DMS 273 treated with DMSO at 0.1 percent for 48 hours (cell line): ENCODE measurements around the gene PGA5.
"Not testable (repeated sequence)": the region's sequence is repeated elsewhere in the genome, so short reads cannot be mapped to it uniquely, and the experiment has no call there.

Experiments
- DNase-seq: peaks from one replicate; lab custom pipeline; 2025; lab: John Stamatoyannopoulos, UW

Gene PGA5

DNA sequence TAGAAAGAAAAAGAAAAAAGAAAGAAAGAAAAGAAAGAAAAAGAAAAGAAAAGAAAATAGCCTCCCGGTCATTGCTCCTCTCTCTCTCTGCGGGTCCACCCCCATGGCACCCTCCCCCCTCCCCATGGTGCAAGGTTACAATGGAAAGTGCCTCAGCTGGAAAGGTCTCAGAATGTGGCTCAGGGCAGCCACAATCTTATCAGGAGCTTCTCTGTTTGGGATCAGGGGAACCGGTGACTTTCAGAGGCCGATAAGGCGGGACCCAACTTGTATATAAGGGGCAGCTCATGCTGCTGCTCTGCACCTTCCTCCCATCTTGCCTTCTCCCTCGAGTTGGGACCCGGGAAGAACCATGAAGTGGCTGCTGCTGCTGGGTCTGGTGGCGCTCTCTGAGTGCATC is at the start of gene PGA5:
TSS of gene PGA5 (plus strand) at position 301 of the 400 bp plus-strand sequence. CDS start at position 353, 52 bp downstream.
- DNase-seq = not testable (repeated sequence)

DNA sequence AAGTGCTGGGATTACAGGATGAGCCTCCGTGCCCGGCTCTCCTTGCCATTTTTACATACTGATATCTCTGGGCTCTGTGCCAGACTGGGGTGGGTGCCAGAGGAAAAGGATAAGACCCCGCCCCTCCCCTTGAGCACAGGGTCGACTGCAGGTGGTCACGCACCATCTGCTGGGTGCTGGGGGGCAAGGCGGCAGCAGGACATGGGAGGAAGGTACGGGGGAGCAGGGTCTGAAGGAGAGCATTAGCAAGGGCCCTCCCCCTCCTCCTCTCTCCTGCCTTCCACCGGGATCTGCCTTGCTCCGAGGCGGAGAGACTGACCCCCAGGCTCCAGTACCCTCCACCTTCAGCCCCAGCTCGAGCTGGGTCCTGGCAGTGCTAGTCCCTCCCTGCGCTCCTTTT is 47.4 kb upstream of the PGA5 start:
- peak; percentile 20 for DNase-seq

DNA sequence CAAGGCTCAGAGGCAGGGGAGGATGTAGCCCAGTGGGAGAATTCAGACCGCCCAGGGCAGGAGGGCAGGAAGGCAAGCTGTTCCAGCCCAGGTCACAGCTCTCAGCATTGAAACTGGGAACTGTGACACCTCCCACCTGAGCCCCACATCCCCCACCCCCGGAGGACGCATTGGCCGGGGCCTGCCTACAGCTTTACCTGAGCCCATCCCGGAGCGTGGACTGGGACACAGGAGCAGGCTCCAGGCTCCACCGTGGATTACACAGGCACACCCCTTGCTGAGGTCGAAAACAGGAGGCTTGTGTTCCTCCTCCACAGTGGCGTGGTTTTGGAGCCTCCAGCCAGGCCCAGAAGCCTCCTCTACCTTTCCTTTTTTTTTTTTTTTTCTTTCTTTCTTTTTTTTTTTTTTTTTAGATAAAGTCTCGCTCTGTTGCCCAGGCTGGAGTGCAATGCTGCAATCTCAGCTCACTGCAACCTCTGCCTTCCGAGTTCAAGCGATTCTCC is 46.8 kb upstream of the PGA5 start:
- no peak for DNase-seq

DNA sequence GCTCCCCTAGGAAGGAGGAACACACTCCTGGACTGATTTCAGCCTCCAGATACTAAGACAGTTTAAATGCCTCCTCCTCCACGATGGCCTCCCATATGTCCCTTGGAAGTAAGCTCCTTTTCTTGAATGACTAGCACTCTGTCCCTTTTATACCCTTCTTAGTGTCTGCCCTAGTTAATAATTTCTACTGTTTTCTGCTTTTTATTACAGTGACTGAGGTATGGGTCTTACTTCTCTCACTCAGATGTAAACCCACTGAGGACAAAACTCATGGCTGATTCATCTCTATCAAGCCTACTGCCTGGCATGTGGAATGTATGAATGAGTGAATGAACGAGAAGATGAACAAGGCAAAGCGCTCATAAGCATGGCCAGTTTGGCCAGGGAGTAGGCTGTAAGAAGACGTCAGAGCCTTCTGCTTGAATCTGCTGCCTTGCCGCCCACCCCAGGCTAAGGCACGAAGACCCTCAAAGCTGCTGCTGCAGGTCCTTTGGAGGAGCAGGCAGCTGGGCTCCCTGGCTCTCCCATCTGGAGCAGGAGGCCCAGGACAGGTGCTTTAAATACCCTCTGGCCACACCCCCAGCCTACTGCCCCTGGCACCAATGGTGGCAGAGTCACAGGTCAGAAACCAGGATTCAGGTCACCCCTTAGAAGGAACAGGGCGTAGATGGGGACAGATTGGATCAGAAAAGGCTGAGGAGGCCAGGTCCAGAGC is 45.8 kb upstream of the PGA5 start:
- no peak for DNase-seq

DNA sequence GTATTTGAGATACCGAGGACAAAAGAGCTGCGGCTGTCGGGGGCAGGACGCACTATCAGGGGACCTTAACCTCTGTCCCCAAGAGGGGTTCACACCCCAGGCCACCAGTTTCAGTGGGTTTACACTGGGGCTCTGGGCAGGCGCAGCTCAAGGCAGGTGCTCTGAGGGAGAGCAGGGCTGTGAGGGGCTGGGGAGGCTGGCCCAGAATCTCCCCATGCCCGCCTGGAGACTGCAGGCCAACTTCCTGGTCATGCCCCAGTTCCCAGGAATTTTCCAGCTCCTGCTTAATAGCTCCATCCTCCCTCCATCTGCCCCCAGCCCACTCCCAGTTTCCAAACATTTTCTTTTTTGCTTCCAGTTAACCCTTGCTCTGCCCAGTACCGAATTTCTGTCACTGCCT is 45.3 kb upstream of the PGA5 start:
- no peak for DNase-seq

DNA sequence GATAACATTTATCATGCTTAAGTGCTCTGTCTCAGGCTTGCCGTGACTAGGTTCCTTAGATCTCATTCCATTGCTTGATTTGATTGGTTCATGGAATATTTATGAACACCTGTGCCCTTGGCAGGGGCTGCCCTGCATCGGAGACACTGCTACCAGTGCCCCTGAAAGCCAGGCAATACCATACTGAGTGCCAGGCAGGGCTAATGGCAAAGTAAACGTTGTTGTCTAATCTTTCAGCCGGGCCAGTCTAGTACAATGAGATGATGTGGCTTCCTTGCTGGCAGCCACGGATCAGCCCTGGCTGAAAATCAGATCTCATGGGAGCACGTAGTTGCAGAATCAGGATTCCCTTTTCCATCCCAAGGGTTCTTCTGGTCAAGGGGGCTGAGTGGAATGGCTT is 42.6 kb upstream of the PGA5 start:
- DNase-seq = no peak

DNA sequence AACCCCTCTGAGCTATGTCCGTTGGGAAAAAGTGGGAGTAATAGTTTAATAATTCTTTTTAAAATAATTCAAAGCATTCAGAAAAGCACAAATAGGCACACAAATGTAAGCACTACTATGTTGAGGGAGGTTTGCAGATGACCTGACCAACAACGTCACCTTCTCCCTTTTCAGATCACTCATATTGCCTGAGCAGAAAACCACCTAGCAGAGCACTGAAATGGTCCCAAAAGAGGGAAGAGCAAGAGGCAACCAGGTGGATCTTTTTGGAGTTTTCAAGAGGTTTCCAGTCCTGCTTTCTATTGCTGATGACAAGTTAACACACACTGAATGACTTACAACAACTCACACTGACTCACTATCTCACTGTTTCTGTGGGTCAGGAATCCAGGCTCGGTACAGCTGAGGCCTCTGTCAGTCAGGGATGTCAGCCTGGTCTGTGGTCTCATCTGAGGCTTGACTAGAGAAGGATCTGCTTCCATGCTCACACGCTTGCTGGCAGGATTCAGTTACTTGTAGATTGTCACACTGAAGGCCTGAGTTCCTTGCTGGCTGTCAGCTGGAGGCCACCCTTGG is 41.9 kb upstream of the PGA5 start:
- no peak for DNase-seq

DNA sequence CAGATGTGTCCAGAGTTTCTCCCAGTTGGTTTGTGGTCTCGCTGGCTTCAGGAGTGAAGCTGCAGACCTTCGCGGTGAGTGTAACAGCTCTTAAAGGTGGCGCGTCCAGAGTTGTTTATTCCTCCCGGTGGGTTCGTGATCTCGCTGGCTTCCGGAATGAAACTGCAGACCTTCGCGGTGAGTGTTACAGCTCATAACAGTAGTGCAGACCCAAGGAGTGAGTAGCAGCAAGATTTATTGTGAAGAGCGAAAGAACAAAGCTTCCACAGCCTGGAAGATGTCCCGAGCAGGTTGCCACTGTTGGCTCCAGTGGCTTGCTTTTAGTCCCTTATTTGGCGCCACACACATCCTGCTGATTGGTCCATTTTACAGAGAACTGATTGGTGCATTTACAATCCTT is 39.5 kb upstream of the PGA5 start:
- no peak for DNase-seq

DNA sequence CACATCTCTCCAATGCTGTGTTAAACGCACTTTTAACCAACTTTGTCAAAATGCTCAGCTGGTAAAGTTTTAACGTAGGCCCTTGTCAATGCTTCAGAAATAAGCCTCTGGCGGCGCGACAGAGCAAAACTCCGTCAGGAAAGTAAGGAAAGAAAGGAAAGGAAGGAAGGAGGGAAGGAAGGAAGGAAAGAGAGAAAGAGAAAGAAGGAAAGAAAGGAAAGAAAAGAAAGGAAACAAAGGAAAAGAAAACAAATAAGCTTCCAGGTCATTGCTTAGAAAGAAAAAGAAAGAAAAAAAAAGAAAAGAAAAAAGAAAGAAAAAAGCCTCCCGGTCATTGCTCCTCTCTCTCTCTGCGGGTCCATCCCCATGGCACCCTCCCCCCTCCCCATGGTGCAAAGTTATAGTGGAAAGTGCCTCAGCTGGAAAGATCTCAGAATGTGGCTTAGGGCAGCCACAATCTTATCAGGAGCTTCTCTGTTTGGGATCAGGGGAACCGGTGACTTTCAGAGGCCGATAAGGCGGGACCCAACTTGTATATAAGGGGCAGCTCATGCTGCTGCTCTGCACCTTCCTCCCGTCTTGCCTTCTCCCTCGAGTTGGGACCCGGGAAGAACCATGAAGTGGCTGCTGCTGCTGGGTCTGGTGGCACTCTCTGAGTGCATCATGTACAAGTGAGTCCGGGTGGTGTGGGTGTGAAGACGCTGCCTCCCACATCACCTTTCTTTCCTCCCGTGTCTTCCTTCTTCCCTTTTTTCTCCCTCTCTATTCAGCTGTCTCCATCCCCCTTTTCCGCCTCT is 37.8 kb upstream of the PGA5 start, which contains the start of gene PGA3:
TSS of gene PGA3 (plus strand) at position 566 of the 797 bp plus-strand sequence. CDS start at position 616, 50 bp downstream.
- DNase-seq = not testable (repeated sequence)

DNA sequence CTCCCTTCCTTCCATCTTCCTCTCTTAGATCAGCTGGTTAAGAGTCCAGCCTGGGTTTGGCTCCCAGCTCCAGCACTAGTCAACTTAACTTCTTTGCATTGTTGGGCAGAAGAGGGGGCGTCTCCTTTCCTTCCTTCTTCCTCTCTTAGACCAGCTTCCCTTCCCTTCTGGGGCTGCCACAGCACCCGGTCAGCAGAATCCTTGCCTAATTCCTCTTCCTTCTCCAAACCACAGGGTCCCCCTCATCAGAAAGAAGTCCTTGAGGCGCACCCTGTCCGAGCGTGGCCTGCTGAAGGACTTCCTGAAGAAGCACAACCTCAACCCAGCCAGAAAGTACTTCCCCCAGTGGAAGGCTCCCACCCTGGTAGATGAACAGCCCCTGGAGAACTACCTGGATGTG is 37.1 kb upstream of the PGA5 start:
- not testable (repeated sequence) for DNase-seq

DNA sequence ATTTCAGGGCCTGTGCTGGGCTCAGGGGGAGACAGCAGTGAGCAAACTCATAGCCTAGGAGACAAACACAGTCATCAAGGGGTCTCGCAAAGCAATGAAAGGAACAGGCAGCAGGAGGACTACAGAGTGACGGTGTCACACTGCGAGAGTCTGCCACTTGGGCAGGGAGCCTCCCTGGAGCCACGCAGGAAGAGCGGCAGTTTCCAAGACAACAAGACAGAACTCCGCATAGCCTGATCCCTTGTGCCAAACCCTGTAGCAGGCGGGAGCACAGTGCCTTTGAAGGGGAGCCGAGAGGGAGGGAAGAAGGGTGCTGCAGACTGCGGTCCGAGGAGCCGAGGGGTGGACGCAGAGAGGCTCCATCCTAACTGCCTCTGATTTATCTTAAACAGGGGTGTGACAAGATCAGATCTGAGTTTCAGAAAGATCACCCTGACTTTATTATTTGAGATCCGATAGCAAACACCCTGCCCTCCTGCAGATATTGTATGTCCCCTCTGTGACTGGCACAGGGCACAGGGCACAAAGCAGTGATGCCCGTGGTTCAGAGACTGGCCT is 36.4 kb upstream of the PGA5 start:
- DNase-seq = not testable (repeated sequence)

DNA sequence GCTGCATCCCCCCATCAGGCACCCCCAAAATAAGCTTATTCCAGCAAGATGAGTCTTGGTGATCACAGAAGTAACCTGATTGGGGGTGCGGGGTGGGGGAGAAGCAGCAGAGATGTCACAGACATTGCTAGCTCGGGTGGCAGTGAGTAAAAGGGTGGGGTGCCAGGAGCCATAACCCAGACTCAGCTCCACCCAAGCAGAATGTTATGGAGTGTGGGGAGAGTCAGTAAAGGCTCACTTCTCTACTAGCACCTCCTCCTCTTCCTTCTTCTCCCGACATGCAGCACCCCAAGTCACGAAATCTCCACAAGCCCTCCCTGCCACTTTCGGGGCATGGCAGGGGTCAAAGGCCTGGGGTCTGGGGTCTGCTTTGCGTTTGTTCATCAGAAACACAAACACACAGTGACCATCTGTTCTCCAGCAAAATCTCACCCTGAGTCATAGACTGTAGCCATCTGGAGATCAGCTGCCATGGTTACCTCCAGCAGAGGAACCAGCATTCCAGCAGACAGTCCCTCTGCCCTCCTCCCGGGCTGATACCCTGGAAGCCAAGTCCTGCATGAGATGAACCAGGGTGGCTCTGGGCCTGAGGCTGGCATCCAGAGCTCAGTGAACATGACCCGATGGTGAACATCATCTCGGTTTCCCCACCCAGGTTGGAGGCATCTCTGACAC is 33.2 kb upstream of the PGA5 start:
- not testable (repeated sequence) for DNase-seq

DNA sequence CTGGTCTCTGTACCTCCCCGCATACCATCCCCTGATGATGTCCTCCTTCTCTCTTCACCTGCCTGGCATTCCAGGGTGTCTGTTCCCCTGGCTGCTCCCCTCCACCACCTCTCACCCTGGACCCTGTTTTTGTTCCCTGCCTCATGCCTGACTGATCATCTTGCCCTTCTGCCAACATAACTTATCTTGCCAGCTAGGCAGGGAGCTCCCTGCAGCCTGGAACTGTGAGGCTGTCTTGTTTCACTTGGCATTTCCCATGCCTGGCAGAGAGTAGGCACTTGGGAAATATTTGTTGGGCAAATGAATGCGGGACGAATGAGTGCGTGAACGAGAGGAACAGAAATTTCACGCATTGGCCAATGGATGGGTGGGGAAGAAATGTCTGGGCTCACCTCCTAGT is 30.3 kb upstream of the PGA5 start:
- DNase-seq = not testable (repeated sequence)

DNA sequence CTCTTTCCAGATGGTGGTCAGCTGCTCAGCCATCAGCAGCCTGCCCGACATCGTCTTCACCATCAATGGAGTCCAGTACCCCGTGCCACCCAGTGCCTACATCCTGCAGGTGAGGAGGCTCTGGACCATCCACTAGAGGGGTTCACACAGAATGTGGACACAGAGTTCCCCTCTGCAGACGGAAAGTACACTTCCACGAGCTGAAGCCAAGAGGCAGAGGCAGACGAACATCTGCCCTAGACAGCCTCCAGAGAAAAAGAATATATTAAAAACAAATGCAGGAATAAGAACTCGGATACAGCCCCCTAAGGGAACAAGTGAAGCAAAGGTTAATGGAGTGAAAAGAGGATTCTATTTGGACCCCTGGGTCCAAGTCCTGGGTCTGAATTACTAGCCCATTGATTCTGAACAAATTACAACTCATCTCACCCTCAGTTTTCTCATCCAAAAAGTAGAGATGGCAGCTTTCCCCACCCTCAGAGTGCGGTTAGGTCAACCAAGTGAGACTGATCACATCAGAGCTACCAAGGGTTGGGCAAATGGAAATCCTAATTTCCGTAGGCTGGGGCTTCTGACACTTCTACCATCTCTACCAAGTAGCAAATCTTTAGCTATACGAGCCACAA is 29.5 kb upstream of the PGA5 start:
- DNase-seq = not testable (repeated sequence)

DNA sequence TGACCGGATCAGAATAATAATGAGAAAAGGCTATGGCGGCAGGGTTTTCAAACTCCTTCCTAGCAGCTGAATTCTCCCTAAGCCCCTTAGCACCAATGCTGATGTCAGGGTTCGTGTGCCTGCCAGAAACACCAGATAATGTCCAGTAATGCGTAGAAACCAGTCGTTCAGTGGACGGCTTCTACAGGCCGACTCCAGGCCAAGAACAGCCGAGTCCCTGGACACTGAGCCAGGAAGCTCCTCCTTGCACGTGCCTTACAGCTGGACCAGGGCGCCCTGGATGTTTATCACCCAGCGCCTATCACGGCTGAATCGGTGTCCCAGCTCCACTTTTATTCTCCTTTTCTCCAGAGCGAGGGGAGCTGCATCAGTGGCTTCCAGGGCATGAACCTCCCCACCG is 28.8 kb upstream of the PGA5 start:
- DNase-seq = not testable (repeated sequence)

DNA sequence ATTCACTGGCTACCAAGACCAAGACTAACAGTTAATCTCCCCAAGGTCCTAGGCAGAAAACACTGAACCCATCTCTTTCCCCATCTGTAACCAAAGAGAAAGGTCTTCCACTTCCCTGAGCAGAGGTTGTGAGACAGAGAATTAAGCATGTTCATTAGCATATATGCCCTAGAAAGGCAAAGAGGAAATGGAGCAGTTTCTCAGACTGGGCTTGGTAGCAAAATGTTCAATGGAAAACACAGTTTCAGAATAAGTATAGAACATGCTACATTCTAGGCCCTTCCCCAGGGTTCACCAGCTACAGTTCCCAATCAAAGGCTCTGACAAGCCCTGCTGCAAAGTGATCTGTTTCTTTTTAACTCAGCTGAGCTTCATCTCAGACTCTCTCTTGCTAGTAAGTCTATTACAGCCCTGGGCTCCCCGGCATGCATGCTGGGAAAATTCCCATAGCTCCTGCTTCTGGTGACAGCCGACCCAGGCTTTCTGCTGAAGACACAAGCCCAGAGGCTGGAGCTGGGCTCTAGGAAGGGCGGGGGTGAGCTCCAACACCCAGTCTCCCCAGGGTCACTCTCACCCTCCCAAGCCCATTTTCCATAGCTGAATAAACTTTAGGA is 27.2 kb upstream of the PGA5 start:
- not testable (repeated sequence) for DNase-seq

DNA sequence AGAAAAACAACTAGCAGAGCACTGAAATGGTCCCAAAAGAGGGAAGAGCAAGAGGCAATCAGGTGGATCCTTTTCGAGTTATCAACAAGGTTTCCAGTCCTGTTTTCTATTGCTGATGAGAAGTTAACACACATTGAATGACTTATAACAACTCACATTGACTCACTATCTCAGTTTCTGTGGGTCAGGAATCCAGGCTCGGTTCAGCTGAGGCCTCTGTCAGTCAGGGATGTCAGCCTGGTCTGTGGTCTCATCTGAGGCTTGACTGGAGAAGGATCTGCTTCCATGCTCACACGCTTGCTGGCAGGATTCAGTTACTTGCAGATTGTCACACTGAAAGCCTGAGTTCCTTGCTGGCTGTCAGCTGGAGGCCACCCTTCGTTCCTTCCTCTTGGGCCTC is 22.7 kb upstream of the PGA5 start:
- not testable (repeated sequence) for DNase-seq

DNA sequence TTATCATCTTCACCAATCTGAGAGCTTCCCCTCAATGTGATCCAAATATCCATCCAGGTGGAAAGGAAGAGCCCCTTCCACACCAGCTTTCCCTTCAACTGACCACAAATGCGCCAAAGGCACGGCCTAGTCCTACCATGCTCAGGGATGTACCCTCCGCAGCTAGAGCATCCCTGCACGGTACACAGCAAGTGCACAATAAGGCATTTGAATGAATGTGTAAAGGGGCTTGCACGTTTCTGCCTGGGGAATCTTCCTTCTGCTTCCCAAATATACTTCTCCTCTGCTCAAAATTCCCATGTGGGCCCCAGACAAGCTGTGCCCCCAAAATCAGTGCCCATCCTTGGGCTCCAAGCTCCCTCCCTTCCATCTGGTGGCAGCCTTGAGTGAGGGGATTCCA is 22.0 kb upstream of the PGA5 start:
- not testable (repeated sequence) for DNase-seq

DNA sequence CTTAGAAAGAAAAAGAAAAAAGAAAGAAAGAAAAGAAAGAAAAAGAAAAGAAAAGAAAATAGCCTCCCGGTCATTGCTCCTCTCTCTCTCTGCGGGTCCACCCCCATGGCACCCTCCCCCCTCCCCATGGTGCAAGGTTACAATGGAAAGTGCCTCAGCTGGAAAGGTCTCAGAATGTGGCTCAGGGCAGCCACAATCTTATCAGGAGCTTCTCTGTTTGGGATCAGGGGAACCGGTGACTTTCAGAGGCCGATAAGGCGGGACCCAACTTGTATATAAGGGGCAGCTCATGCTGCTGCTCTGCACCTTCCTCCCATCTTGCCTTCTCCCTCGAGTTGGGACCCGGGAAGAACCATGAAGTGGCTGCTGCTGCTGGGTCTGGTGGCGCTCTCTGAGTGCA is 18.9 kb upstream of the PGA5 start, which contains the start of gene PGA4:
TSS of gene PGA4 (plus strand) at position 301 of the 400 bp plus-strand sequence. CDS start at position 355, 54 bp downstream.
- DNase-seq = not testable (repeated sequence)

DNA sequence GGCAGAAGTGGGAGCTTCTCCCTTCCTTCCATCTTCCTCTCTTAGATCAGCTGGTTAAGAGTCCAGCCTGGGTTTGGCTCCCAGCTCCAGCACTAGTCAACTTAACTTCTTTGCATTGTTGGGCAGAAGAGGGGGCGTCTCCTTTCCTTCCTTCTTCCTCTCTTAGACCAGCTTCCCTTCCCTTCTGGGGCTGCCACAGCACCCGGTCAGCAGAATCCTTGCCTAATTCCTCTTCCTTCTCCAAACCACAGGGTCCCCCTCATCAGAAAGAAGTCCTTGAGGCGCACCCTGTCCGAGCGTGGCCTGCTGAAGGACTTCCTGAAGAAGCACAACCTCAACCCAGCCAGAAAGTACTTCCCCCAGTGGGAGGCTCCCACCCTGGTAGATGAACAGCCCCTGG is 18.3 kb upstream of the PGA5 start:
- not testable (repeated sequence) for DNase-seq
